Activated gamma-delta T cell treated with Interleukin-2 at 50 U/mL for 16 hours (primary cell): ENCODE data around the gene NME7.
"Not testable (repeated sequence)": the region's sequence is repeated elsewhere in the genome, so short reads cannot be mapped to it uniquely, and the experiment has no call there.

Experiments used
- DNase-seq: peaks from one replicate; pipeline ENCODE4 v3.0.0-alpha.2; 2020

NME7 gene

DNA sequence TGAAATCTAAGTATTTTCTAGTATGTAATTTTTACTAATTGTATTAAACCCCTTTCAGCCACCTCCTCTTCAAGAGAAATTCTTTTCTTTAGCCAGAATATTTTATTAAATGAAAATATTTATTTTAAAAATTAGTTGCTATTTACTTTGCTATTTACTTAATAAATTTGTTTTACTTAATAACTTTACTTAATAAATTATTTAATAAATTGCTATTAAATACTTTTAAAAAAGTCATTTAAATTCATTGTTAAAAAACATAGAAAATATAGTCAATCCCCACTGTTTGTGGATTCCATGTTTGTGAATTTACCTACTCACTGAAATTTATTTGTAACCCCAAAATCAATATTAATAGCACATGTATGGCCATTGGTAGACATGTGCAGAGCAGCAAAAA, 155.5 kb downstream of the NME7 start:
- DNase-seq, result no peak

DNA sequence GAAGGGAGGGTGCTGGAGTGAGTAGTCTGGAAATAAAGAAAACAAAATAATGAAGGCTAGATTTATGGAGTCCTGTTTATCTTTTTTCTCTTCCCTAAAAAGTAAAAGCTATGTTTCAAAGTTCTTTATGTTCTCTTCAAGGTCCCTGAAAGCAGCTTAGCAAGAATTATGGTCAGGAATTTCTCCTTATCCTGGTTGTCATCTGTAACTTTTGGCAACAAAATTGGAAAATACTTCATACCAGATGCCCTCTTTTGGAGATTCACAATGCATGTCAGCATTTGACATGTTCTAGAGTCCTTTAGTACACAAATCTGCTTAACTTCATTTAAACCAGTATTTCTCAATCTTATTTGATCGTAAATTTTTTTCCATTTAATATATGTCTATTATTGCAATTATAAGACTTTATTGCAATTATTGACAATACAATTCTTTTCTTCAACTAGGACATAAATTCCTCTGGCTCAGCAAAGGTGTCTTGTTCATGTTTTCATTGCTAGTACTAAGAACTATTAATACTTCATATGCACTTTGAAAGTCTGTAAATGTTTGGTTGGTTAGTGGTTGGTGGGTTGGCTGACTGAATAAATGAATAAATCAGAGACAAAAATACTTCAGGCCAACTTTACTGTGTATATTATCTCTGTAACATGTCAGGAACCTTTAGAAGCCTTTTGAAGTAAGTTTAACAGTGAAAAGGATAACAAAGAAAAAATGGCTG, 159.6 kb downstream of the NME7 start:
- no peak for DNase-seq

DNA sequence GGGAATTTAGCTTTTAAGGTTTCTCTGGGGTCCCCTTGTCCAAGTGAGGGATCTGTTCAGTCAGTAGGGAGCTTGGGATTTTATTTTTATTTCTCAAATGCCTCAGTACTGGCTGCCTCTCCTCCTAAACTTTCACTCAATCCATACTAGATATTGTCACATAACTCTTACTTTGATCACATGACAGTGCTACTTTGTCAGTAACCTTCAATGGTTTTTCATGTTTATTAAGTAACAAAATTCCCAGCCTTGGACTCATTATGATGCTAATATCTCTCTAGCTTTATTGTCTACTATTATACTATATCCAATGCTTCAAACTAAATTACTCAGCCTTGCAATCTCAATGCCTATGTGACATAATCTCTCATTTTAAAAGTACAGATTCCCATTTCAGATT, 163.4 kb downstream of the NME7 start:
- no peak for DNase-seq

DNA sequence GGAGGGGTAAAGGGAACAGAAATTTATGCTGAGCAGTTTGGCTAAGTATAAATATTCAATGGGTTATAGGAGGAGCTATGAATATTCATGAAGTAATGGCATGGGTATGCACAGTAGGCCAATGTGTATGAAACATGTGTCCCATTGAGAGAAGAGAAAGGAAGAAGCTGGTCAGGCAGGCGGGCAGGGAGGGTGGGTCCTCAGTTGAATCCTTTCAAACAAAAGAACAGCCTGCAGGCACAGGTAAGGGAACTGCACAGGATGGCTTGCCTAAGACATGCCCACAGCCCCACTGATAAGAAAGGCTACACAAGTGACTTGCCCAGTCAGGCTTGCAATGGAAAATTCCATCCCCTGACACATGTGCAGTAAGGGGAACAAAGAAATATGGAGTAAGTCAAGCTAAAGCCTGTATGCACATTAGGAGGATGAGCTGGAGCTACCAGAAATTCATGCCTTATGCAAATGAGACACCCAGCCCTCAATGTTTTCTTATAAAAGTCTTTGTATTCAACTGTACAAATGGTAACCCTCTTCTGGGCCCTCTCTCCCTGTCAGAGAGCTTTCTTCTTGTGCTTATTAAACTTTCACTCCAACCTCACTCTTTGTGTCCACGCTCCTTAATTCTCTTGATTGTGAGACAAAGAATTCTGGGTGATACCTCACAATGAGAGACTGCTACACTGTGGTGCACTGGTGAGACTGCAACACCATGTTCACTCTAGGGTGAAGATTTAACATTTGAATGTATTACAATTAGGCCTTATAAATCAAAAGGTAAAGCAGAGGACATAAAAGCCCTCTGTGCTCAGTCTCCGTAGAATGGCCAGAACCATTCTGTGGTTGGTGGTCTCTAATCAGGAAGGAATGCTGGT, 164.6 kb downstream of the NME7 start:
- DNase-seq, result no peak

DNA sequence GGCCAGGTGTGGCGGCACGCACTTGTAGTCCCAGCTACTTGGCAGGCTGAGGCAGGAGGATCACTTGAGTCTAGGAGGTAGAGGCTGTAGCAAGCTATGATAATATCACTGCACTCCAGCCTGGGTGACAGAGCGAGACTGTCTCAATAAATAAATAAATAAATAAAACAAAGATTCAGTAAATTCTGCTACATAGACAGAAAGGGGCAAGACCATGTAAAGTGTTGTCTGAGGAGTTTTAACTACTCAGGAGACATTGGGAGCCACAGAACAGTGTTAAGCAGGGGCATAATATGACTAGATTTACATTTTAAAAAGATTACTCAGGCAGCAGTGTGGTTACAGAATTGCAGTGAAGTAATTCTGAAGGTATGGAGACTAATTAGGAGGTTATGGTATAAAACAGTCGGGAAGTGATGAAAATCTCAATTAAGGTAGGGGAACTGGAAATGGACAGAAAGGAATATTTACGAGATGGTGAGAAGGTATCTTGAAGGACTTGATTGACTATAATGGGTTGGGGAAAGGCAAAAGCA, 166.4 kb downstream of the NME7 start:
- no peak for DNase-seq

DNA sequence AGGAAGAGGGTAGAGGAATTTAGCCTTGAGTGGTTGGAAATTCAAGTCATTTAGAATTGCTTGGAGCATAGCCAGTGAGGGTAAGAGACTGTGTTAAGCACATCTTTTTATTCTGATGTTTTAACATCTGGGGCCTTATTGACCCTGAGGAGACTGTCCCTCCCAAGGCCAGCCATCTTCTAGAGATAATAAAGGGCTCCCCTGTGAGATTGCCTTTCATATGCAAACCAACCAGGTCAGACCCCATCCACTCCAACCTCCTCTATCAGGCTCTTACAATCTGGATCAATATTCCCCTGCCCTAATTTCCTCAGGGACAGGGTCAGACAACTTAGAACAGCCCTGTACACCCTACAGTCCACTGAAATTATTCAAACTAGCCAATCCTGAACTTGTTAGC, 167.3 kb downstream of the NME7 start:
- no peak for DNase-seq

DNA sequence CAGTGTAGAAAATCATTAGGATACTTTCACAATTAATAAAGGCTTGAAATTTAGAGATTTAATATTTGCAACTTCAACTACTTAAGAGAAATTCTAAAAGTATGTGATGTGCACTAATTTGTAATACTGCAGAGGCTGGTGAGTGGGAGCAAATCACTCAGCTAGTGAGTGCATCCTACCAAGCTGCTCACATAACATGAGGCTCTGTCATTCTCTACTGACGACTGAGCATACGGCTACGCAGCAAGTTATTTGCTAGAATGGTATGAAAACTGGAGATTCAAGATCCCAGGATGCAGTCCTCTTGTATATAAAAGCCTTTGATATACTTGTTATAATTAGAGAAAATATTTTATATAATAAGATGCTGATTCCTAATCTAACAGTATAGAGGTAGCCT, 171.0 kb downstream of the NME7 start:
- no peak for DNase-seq

DNA sequence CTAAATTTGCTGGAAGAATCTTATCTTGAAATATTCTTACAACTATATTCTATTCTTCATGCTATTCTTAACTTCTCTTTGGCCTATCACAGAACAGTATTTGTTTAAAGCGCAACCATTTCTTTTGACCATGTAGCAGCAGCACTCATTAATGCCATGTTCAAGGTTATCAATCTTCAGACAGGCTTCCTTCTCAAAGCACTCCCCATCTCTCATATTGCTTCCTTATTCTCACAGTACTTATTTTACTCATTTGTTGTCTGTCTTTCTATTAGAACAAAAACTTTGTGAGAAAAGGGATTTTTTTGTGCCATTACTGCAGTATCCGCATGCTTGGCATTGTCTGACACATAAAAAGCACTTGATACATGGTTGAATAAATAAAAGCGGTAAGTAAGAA, 171.4 kb downstream of the NME7 start:
- no peak for DNase-seq

DNA sequence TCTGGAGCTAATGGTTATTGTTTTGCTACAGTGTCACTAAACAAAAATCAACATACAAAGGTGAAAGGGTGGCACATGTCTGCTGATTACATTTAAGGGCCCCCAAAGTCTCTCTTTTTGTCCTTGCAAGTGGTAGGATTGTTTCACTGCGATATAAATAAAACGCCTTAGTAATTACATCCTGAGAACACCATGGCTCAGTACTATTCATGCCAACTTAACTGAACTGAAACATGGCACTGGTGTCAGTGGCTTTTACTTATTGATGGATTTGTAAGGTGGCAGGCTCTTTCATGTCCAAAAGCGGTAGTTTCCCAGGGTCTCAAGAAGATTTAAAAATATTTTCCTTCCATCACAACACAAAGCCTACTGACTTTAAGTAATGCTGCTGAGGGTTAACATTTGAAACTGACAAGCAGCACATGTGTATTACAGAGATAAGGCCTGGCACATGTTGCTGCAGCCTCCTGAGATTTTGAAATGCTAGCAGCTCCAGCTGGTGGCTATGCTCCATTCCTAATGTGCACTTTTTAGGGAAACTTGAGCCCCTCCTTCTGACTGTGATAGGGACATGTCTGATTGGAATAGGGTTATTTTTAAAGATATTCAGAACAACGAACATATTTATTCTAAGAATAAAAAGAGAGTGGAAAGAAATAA, 174.3 kb downstream of the NME7 start:
- DNase-seq, result no peak

DNA sequence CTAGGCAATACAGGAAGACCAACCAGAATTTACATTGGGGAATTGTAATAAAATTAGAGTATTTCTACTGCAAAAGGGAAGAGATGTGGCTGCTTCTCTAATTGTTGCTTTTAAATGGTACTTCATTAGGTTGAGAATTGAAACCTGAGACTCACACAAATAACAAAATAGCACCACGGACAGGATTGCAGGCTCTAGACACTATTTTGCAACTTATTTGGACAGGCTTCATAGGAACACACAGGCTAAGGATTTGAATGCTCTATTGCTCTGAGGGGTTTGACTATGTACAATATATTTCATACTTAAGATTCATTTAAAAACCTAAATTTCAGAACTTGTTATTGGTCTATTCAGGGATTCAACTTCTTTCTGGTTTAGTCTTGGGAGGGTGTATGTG, 181.5 kb downstream of the NME7 start:
- no peak for DNase-seq

DNA sequence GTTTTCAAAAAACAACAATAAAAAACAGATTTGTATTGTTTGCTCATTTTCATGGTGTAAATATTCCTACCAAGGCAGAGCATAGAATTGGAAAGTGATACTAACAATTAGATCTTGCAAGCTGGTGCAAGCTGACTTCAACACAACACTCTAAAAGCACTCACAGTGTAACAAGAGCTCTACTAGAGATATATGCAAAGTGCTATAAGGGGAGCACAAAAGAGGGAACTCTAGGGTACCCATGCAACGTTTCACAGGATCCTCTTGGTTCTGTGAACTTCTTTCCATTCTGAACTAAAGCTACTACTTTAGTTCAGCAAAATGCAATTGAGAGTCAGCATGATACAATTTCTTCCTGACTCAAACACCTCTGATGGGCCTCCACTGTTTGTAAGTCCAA, 182.8 kb downstream of the NME7 start:
- DNase-seq, result no peak

DNA sequence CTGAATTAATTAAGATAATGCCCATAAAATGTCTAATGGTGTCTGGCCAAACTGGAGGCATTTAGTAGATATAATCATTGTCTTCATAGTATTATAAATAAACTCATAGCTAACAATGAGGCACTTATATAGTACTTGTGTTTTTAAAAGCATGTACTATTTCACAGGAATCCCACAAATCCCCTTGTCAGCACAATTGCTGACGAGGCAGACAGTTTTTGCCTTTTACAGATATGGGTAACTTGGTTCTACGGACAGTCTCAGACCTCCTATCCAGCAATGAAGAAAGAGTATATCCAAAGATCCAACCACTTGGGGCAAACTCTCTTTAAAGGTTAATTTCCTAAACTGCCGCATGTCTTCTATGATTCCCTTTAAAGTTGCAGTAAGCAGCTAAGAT, 187.4 kb downstream of the NME7 start:
- no peak for DNase-seq

DNA sequence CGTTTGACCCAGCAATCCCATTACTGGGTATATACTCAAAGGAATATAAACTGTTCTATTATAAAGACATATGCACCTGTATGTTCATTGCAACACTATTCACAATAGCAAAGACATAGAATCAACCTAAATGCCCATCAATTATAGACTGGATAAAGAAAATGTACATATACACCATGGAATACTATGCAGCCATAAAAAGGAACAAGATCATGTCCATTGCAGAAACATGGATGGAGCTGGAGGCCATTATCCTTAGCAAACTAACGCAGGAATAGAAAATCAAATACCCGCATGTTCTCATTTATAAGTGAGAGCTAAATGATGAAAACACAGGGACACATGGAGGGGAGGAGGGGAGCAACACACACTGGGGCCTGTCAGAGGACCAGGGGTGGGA, 188.2 kb downstream of the NME7 start:
- not testable (repeated sequence) for DNase-seq

DNA sequence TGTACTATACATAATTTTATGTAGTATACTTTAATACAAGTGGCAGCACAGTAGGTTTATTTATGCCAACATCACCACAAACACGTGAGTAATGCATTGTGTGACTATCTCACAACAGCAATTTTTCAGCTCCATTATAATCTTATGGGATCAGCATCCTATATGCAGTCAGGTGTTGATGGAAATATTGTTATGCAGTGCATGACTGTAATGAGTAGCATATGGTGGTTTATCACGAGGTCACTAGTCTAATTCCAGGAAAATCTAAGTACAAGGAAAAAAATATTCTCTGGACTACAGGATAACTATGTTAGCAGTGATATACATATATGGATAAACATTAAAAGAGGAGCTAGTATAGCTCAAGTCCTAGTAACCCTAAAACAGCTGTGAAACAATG, 192.1 kb downstream of the NME7 start:
- DNase-seq, result no peak

DNA sequence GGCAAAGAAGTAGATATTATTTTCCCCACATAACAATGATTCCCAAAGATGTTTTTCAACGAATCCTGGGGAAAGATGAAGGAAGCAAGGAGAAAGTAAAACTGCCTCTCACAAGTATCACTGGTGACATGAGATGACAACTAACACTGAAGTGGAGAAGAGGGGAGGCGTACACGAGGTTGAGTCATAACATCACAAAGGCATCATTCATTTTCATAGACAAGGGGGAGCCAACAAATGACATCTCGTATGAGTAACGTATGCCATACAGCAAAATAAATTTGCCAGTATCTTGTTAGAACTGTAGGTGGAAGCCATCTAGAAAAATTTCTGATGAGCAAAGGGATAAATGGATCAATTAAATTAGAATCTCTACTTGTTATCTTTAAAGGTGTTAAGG, 204.5 kb downstream of the NME7 start:
- no peak for DNase-seq

DNA sequence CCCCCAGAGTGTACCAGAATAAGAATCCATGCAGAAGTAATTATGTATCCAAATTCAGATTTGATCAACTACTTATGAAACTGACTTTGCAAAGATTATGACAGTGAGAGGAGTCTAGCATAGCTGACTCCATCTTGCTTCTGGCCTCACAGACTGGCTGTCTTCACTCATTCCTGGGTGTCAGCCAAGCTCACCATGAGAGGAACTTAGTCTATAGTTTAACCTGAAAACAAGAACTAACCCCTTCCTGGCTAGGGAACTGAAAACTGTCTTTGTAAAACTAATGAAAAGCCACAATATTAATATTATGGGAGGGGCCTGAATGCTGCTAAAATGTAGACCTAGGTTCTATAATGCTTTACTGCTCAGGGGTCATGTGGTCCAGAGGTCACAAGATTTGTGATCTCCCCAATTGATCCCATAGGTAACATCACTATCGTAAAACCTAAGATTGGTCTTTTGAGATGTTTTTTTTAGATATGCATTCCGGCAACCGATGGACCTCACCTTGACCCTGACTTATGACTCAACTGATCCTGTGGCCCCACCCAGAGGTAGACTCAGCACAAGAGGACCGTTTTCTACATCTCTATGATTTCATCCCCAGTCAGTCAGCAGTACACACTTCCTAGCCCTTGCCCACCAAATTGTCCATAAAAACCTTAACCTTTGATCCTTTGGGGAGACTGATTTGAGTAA, 206.0 kb downstream of the NME7 start:
- no peak for DNase-seq

DNA sequence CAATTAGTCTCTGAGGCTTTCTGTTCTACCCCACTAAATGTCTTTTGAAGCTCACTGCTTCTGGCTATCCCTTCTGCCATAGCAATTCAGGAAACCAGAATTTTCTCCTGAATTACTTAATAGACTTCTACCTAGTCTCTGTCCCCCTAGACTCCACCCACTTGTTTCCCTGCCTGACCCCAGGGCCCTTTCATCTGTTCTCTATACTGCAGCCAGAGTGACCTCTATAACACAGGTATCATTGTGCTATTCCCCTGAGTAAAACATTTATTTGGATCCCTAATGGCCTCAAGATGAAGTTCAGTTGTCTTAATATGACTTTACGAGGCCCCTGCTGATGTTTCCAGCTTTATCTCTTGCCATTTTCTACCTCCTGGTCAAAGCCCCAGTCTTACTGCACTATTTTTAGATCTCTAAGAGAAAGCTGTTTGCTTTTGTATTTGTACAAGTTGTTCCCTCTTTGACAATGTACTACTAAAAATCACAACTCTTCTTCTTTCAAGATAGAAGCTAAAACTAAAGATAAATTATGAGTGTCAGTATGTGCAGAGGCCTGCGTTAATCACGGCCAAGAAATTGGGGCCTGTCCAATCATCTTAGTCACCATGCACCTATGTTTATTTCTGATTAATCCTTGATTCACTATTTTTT, 206.6 kb downstream of the NME7 start:
- DNase-seq, result no peak

DNA sequence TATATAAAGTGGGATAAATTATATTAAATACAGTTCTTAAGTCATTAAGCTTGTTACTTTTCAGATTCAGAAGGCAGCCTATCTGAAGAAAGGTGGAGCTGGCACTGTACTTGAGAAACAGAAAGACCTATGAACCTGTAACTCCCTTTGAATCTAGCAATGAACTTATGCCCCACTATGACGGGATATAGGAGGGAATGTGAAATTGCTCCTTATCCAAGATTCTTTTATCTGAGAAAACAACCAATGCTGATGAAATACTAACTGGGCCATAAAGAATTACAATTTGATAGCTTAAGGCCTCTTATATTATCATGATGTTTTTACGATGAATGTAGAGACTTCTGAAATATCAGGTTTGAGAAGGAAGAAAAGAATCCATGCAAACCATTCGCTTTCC, 211.0 kb downstream of the NME7 start:
- DNase-seq, result no peak

DNA sequence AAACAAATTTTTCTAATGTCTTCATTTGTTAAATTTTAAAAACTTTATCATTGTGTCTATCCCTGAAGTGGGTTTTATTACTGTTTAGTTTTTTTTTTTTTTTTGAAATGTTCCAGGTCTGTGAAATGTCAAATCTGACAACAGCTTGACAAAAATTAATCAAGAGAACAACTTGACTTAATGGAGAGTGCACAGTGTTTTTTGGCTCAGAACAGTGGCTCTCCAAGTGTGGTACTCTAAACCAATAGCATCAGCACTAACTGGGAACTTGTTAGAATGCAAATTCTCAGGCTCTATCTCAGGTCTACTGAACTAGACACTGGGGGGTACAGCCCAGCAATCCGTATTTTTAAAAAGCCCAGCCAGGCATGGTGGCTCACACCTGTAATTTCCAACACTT, 211.9 kb downstream of the NME7 start:
- DNase-seq, result no peak

DNA sequence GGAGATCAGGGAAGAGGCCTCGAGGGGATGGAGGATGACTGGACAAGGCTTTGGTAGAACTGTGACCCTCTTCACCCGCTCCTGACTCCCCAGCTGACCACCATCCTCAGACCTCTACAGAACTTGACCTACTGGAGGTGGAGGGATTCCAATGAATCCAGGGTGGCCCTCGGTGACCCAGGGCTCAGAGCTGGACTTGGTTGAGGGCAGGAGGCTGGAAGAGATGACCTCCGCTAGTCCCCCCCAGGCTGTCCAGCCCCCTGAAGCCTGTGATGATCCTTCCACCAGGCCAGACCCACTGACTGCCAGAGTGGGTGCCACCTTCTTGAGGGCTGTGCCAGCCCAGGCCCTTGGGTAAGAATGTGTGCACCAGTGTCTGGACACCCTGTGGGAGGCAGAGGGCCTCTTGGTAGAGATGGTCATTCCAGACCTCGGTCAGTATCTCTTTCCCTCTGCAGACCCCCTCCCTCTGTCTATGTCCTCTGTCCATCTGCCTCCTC, 216.2 kb downstream of the NME7 start:
- no peak for DNase-seq

DNA sequence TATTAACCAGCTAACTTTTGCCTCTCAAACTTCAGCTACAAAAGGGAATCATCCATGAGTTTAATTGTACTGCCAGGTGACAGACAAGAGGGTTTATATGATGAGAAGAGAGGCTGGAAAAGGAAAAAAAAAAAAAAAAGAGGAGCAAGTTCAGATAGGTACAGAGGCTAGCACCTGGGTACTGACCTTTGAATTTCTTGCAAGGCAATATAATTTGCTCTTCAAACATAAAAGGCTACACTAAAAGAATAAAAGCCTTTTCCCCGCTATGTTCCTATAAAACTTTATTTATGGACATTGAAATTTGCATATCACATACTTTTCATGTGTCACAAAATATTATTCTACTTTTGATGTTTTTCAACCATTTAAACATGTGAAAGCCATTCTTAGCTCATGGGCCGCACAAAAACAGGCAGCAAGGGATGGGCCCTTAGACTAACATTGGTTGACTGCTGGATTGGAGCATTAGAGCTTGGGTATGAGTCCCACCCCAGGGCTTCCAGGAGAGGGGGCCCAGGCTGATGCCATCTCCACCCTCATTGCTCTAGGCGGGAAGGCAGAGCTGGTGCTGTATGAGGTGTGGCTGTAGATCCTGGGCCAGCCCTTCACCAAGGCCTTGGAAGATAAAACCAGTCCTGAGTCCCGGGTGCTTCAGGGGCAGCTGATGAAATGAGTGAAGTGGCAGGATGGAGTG, 216.8 kb downstream of the NME7 start:
- DNase-seq, result no peak
